GM21529 (cell line): Measurements from ENCODE around the gene NRSN2.
A peak's percentile ranks its signal among the peaks of the same experiment; 100 is the strongest.
"Not testable (repeated sequence)": the region's sequence is repeated elsewhere in the genome, so short reads cannot be mapped to it uniquely, and the experiment has no call there.

Experiments used
- ATAC-seq: cut with Tn5 transposase; IDR thresholded peaks from one replicate; pipeline ENCODE4 v1.9.1; 2021; ENCODE audit not compliant: unreplicated experiment

The NRSN2 gene

GRCh38 chr20:373171-373890 lies 26.4 kb downstream of the NRSN2 start:
- ATAC-seq, result no peak

GRCh38 chr20:375265-375889 lies 28.5 kb downstream of the NRSN2 start:
- ATAC-seq, result no peak

- ATAC-seq, result no peak
Measured at GRCh38 chr20:376089-376488, 29.2 kb downstream of the NRSN2 start.

DNA sequence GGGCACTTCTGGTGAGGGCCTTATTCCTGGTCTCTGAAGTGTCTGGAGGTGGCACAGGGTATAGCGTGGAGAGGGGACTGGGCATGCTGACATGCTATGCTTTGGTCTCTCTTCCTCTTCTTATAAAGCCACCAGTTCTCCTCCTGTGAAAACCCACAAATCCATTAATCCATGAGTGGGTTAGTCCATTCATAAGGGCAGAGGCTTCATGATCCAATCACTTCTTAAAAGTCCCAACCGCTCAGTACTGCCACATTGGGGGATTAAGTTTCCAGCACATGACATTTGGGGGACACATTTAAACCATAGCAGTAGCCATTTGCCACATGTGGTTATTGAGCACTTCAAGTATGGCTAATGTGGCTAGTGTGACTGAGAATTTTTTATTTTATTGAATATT lies 29.8 kb downstream of the NRSN2 start:
- ATAC-seq, result no peak

GRCh38 chr20:377578-377977 lies 30.7 kb downstream of the NRSN2 start:
- not testable (repeated sequence) for ATAC-seq

DNA sequence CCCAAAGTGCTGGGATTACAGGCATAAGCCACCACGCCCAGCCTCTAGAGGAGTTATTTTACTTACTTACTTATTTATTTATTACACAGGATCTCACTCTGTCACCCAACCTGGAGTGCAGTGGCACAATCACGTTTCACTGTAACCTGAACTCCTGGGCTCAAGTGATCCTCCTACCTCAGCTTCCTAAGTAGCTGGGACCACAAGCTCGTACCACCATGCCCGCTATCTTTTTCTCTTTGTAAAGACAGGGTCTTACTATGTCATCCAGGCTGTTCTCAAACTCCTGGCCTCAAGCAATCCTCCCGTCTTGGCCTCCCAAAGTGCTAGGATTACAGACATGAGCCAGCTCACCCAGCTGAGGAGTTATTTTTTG lies 32.0 kb downstream of the NRSN2 start:
- no peak for ATAC-seq

DNA sequence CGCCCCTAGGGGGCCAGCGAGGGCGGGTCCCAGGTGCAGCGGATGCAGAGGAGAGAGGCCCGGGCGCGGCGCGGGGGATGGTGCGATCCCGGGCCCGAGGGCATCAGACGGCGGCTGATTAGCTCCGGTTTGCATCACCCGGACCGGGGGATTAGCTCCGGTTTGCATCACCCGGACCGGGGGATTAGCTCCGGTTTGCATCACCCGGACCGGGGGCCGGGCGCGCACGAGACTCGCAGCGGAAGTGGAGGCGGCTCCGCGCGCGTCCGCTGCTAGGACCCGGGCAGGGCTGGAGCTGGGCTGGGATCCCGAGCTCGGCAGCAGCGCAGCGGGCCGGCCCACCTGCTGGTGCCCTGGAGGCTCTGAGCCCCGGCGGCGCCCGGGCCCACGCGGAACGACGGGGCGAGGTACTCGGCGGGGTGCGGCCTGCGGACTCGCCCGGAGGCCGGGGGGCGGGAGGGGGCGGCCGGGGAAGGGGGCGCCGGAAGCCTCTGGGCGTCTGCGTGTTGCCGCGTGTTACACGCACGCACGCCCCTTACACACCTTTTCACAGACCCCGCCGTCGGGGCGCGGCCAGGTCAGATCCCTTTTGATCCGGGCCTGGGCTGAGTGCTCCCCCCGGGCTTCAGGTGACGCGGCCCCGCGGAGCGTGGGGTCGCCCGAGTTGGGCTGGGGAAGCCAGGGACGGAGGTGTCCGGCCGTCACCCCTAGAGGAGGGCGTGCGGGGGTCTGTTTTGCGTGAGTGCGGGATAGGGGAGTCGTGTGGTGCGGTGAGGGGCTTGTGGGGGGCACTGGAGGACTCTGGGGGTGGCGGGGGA lies 34.1 kb downstream of the NRSN2 start:
- peak; percentile 63 for ATAC-seq

DNA sequence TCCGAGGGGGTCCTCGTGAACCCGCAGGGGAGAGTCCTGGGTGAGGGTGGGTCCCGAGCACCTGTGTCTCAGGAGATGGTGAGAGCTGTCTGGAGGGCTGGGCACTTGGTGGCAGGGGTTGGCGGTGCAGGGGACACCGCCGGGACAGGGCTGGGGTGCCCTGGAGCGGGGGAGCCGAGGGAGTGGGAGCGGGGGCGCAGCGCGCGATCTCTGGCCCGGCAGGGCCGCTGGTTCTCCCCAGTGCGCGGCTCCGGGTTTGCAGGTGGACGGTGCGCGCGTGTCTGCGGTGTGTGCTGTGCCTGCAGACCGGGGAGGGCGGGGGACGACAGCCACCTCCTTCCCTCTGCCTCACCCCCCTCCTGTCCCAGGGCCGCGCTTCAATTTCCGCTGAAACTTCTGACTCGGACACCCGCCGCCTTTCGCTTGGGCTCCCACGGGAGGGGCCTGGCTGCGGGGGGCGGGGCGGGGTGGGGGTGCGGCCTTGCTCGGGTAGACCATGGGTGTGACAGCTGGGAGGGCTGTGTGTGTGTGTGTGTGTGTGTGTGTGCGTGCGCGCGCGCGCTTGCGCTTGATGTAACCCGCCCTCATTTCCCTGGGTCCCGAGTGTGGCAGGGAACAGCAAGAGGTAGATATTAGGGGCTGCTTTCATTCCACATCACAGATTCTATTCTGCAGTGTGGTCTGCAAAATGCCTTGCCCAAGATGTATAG lies 34.8 kb downstream of the NRSN2 start:
- ATAC-seq, result peak; percentile 59

- peak; percentile 7 for ATAC-seq
Measured at GRCh38 chr20:382291-383115, 35.6 kb downstream of the NRSN2 start.

- ATAC-seq, result no peak
Measured at GRCh38 chr20:383889-384288, 37.0 kb downstream of the NRSN2 start.

- ATAC-seq, result no peak
Measured at GRCh38 chr20:384723-385122, 37.8 kb downstream of the NRSN2 start.

DNA sequence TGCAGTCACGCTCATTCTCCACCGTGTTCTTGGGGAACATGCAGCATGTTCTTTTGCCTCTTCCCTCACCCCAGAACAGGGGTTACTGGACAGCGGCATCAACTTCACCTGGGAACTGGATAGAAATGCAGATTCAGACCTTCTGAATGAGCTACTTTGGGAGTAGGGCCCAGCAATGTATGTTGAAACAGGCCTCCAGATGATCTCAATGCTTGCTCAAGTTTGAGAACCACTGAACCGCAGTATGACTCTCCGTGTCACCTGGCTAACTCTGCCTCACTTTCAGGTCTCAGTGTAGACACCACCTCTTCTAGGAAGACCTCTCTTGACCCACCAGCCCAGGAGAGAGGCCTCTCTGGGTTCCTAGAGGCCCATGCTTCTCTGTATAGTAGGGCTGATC lies 38.5 kb downstream of the NRSN2 start:
- no peak for ATAC-seq

- ATAC-seq, result not testable (repeated sequence)
Measured at GRCh38 chr20:386634-387033, 39.7 kb downstream of the NRSN2 start.

DNA sequence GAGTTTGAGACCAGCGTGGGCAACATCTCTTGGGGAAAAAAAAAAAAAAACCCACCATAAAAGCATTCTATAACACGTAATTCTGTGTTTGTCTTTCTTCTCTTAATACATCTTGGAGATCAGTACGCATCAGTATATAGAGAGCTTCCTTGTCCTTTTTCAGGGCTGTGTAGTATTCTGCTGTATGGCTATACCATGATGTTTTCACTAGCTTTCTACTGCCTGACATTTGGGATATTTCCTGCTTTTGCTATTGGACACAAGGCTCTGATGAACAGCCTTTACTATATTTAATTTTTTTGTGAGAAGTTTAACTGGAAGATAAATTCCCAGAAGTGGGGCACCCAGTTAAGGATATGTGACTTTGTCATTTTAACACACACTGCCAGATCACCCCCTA lies 40.6 kb downstream of the NRSN2 start:
- ATAC-seq, result no peak

DNA sequence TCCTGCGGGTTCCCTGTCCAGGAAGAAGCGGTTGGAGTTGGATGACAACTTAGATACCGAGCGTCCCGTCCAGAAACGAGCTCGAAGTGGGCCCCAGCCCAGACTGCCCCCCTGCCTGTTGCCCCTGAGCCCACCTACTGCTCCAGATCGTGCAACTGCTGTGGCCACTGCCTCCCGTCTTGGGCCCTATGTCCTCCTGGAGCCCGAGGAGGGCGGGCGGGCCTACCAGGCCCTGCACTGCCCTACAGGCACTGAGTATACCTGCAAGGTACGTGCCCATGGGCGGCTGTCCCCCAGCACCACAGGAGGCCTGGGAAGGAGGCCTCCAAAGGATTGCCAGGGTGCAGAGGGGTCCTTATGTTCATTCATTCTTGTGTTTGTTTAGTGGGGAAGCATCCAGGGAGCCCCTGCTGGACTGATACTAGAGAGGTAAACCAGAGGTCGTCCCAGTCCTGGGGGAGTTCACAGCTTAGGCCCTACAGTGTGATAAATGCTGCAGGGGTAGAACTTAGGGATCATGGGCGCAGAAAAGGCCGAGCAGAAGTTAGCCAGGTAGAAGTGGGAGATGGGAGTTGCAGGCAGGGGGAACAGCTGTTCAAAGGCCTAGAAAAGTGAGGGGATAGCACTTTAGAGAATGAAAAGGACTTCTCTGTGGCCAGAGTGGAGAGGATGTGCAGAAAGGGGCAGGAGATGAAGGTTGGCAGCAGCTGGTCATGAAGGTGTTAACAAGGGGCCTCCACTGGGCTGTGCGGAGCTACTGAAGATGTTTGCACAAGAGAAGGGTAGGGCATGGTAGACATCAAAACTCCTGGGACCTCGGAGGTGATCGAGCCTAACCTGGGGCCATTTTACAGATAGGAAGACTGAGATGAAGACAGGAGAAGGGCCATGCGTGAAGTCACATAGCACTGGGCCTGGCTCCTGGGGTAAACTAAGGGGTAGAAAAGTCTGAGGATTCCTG lies 41.4 kb downstream of the NRSN2 start:
- ATAC-seq, result no peak

- no peak for ATAC-seq
Measured at GRCh38 chr20:389220-389619, 42.3 kb downstream of the NRSN2 start.

DNA sequence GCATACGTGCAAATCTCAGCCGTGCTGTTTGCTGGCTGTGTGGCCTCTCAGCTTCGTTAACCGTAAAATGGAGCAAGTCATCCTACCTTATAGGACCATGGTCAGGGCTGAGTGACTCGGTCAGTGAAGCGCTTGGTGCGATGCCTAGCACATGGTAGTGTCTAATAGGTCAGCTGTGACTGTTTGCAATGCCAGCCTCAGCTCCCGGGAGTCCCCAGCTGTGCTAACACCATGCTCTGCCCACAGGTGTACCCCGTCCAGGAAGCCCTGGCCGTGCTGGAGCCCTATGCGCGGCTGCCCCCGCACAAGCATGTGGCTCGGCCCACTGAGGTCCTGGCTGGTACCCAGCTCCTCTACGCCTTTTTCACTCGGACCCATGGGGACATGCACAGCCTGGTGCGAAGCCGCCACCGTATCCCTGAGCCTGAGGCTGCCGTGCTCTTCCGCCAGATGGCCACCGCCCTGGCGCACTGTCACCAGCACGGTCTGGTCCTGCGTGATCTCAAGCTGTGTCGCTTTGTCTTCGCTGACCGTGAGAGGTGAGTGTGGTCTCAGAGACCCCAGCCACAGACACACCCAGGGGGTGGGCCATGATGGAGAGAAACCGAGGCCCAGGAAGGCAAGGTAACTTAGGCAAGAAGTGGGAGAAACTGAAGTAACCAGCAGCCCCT lies 44.3 kb downstream of the NRSN2 start:
- no peak for ATAC-seq

GRCh38 chr20:393296-393695 lies 46.4 kb downstream of the NRSN2 start:
- ATAC-seq, result not testable (repeated sequence)

- ATAC-seq, result no peak
Measured at GRCh38 chr20:396252-396618, 49.3 kb downstream of the NRSN2 start.
